ENCODE measurements around the gene CACNB2. TPM values are rescaled to one million over a fixed set of nuclear protein-coding genes. Genes with fewer than 3 reads are reported as not detected.

Gene CACNB2
- total and polyA plus RNA-seq, 2 of the 13 experiments (the other 11 are each of a cell fraction or from before 2014, with no cell fraction given): not detected

DNA sequence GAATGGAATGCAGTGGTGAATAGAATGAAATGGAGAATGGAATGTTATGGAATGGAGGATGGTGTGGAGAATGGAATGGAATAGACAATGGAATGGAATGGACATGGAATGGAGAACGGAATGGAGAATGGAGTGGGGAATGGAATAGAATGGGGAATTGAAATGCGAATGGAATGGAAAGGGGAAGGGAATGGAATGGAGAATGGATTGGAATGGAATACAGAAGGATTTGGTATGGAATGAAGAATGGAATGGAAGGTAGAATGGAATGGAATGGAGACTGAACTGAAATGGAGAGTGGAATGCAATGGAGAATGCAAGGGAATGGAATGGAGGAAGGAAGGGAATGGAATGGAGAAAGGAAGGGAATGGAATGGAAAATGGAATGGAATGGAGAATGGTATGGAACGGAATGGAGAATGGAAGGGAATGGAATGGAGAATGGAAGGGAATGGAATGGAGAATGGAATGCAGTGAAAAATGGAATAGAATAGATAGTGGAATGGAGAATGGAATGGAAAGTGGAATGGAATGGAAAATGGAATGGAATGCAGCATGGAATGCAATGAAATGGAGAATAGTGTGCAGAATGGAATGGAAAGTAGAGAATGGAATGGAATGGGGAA is 416.4 kb downstream of the CACNB2 start:
- POLR2A ChIA-PET: no interaction called here
- Histone ChIP-seq H2AFZ (ENCODE audit: low read length) (no peak overlapping the region), H3K27me3 (ENCODE audit: control insufficient read depth in 1 of 2, insufficient read depth in 2 of 2, low read length in 2 of 2) (no peaks in the 10 kb centered on the region), H3K9me3 (ENCODE audit: low read length) (peaks cover 73% of the 10 kb centered on the region), H3K4me3 (replicated peaks in 1 of 3; ENCODE audit: insufficient read depth in 1 of 3, low read depth in 2 of 3, low read length in 3 of 3) (no peak overlapping the region), H3K4me1 (ENCODE audit: insufficient read depth, low read length) (no peaks in the 10 kb centered on the region), H3K9ac (ENCODE audit: insufficient read depth, low read depth, low read length) (no peak overlapping the region), H4K20me1 (ENCODE audit: insufficient read depth, low read length) (no peaks in the 10 kb centered on the region), H3K79me2 (ENCODE audit: insufficient read depth, low read length) (no peaks in the 10 kb centered on the region), H3K27ac (ENCODE audit: extremely low read length, insufficient read depth, low read length) (no peak overlapping the region), H3K4me2 (ENCODE audit: low read depth, low read length) (no peak overlapping the region), H3K36me3 (replicated peaks in 1 of 2; ENCODE audit: control insufficient read depth in 1 of 2, insufficient read depth in 2 of 2, low read length in 2 of 2) (peaks cover 3 to 45% of the 10 kb centered on the region in 2 experiments; a peak in 4 of 5 replicates)
- intact Hi-C loops (cut with micrococcal nuclease; ENCODE audit: unreplicated experiment) (no loop called here), in situ Hi-C loops (cut with HindIII; ENCODE audit: extremely low pct_ligation_motif_present, low pct_unique_long_range_greater_than_20kb) (no loop called here)
- ATAC-seq: no peak
- CTCF ChIA-PET (ENCODE audit: low intra/inter-chr PET ratio, low total read pairs): no interaction called here
- TF ChIP-seq IKZF1 (IDR thresholded peaks at IDR 0.05) (0 out of 2 replicates have a peak, but pooled peaks have one; percentile 26), ZNF609 (CRISPR knock-in tag; IDR thresholded peaks at IDR 0.05; ENCODE audit: borderline replicate concordance) (no peak)
- no TSS peak for BruUV-seq (replicated peaks)
- 96% methylated on average over 3 of the region's 3 CpGs for WGBS (ENCODE audit: low lambda C conversion rate)
- DNase-seq (ENCODE audit: low spot score): no peak
- no peak for FAIRE-seq

DNA sequence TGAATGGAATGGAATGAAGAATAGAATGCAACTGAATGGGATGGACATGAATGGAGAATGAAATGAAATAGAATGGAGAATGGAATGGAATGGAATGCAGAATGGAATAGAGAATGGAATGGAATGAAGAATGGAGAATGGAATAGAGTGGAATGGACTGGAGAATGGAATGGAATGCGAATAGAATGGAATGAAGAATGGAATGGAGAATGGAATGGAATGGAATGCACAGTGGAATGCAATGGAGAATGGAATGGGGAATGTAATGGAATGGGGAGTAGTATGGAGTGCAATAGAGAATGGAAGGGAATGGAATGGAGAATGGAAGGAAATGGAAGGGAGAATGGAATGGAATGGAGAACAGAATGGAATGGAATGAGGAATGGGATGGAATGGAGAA is 417.7 kb downstream of the CACNB2 start:
- TF ChIP-seq XBP1 (CRISPR knock-in tag; IDR thresholded peaks at IDR 0.05) (no peak), ZNF34 (CRISPR knock-in tag; IDR thresholded peaks at IDR 0.05; ENCODE audit: borderline replicate concordance) (no peak), PRDM15 (CRISPR knock-in tag; IDR thresholded peaks at IDR 0.05) (0 out of 2 replicates have a peak, but pooled peaks have one; percentile 28), SRSF9 (IDR thresholded peaks at IDR 0.05; ENCODE audit: borderline replicate concordance, insufficient read depth, low read depth, low read length, poor library complexity, severe bottlenecking) (no peak), MBD4 (IDR thresholded peaks at IDR 0.05; ENCODE audit: borderline replicate concordance, low read length) (no peak)
- 96% methylated on average over 1 of the region's 1 CpG for WGBS (ENCODE audit: low lambda C conversion rate)
- Histone ChIP-seq H3K4me2 (ENCODE audit: low read depth, low read length) (no peak overlapping the region), H2AFZ (ENCODE audit: low read length) (no peak overlapping the region), H3K4me3 (replicated peaks in 1 of 3; ENCODE audit: insufficient read depth in 1 of 3, low read depth in 2 of 3, low read length in 3 of 3) (no peak overlapping the region), H3K4me1 (ENCODE audit: insufficient read depth, low read length) (no peaks in the 10 kb centered on the region), H4K20me1 (ENCODE audit: insufficient read depth, low read length) (no peaks in the 10 kb centered on the region), H3K36me3 (replicated peaks in 1 of 2; ENCODE audit: control insufficient read depth in 1 of 2, insufficient read depth in 2 of 2, low read length in 2 of 2) (peaks cover 3 to 44% of the 10 kb centered on the region in 2 experiments; a peak in 4 of 5 replicates), H3K27me3 (ENCODE audit: control insufficient read depth in 1 of 2, insufficient read depth in 2 of 2, low read length in 2 of 2) (no peaks in the 10 kb centered on the region), H3K79me2 (ENCODE audit: insufficient read depth, low read length) (no peaks in the 10 kb centered on the region), H3K9ac (ENCODE audit: insufficient read depth, low read depth, low read length) (no peak overlapping the region), H3K27ac (ENCODE audit: extremely low read length, insufficient read depth, low read length) (no peak overlapping the region), H3K9me3 (ENCODE audit: low read length) (peaks cover 86% of the 10 kb centered on the region)
- no peak for FAIRE-seq
- ChIA-PET POLR2A (no interaction called here), CTCF (ENCODE audit: low intra/inter-chr PET ratio, low total read pairs) (no interaction called here)
- no peak for ATAC-seq
- in situ Hi-C loops (cut with HindIII; ENCODE audit: extremely low pct_ligation_motif_present, low pct_unique_long_range_greater_than_20kb) (no loop called here), intact Hi-C loops (cut with micrococcal nuclease; ENCODE audit: unreplicated experiment) (no loop called here)
- BruUV-seq (replicated peaks): no TSS peak
- DNase-seq (ENCODE audit: low spot score): no peak
